ENCODE data around the gene TAF6. TPM values are rescaled to one million over a fixed set of nuclear protein-coding genes. Genes with fewer than 3 reads are reported as not detected.

TAF6 gene
- total RNA-seq, 1 experiment from 2014 or later = 87.1 TPM

DNA sequence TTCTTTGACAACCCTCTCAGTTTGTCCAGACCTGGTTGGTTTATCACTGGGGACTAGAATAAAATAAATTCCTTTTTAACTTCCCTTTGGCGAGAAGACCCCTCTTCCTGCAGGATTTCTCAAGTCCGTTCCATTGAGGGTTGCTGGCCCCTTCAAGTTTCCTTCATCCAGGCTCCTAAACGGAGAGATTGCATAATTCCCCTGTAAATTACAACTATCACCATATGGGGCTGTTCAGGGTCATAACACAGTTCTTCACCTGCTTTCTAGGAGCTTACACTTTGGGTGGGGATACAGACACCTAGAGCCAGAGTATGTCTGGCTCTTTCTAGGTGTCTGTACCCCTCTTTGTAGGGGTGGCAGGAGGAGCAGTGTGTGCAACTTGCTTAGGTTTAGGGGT lies 33.6 kb downstream of the TAF6 start:
- peaks cover 9% of the 10 kb centered on the region for H3K23me2 ChIP-seq (ENCODE audit: insufficient read length, low read depth, low read length, poor library complexity, severe bottlenecking)
- no peak overlapping the region for H3K14ac ChIP-seq (ENCODE audit: insufficient read depth, low read length)
- peaks cover 0 to 3% of the 10 kb centered on the region in 2 experiments; a peak in 4 of 5 replicates for H3K9me3 Mint-ChIP-seq
- peaks cover 3% of the 10 kb centered on the region for H3K27me3 Mint-ChIP-seq (ENCODE audit: low read depth)
- H3K4me1 ChIP-seq (ENCODE audit: insufficient read depth, low read length) = no peaks in the 10 kb centered on the region
- TF ChIP-seq, protein P1, sequence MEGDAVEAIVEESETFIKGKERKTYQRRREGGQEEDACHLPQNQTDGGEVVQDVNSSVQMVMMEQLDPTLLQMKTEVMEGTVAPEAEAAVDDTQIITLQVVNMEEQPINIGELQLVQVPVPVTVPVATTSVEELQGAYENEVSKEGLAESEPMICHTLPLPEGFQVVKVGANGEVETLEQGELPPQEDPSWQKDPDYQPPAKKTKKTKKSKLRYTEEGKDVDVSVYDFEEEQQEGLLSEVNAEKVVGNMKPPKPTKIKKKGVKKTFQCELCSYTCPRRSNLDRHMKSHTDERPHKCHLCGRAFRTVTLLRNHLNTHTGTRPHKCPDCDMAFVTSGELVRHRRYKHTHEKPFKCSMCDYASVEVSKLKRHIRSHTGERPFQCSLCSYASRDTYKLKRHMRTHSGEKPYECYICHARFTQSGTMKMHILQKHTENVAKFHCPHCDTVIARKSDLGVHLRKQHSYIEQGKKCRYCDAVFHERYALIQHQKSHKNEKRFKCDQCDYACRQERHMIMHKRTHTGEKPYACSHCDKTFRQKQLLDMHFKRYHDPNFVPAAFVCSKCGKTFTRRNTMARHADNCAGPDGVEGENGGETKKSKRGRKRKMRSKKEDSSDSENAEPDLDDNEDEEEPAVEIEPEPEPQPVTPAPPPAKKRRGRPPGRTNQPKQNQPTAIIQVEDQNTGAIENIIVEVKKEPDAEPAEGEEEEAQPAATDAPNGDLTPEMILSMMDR (conservative IDR thresholded peaks at IDR 0.05) = no peak
- no peak for DNase-seq
- H3K36me3 Mint-ChIP-seq (ENCODE audit: insufficient read depth in 1 of 3, low read depth in 3 of 3) = peaks cover 13 to 15% (median 14%) of the 10 kb centered on the region in 3 experiments
- H3K4me3 Mint-ChIP-seq = no peak overlapping the region
- WGBS (ENCODE audit: extremely low coverage, insufficient read length, low lambda C conversion rate) = no CpG with 5 or more reads among the region's 3 CpGs
- H3K9me3 ChIP-seq (ENCODE audit: control insufficient read depth, low read depth, low read length) = no peaks in the 10 kb centered on the region
- no peak overlapping the region for H4K91ac ChIP-seq (ENCODE audit: insufficient read length, low read depth, low read length)
- H2AFZ ChIP-seq (ENCODE audit: low read length) = no peak overlapping the region
- no peak overlapping the region for H3K23ac ChIP-seq (ENCODE audit: insufficient read length, low read depth, low read length)
- no peak overlapping the region for H2BK20ac ChIP-seq (ENCODE audit: low read depth, low read length, poor library complexity, severe bottlenecking)
- H4K20me1 ChIP-seq (ENCODE audit: control insufficient read depth, insufficient read depth, insufficient read length) = no peaks in the 10 kb centered on the region
- no peak overlapping the region for H2AK5ac ChIP-seq (ENCODE audit: insufficient read length, low read length)
- no peak overlapping the region for H3K27ac ChIP-seq (ENCODE audit: insufficient read length, low read depth, low read length)
- no peak overlapping the region for H3K4me2 ChIP-seq (ENCODE audit: insufficient read depth, insufficient read length, low read length)
- H3K9ac ChIP-seq (ENCODE audit: extremely low read depth, insufficient read length, low read length) = no peak overlapping the region
- H2BK12ac ChIP-seq (ENCODE audit: insufficient read length, low read depth, low read length) = no peak overlapping the region
- H2BK120ac ChIP-seq (ENCODE audit: low read depth, low read length, poor library complexity, severe bottlenecking) = no peak overlapping the region
- no peak overlapping the region for H3K18ac ChIP-seq (ENCODE audit: insufficient read length, low read depth, low read length)
- H3K27me3 ChIP-seq (ENCODE audit: insufficient read depth, low read length) = no peaks in the 10 kb centered on the region
- H3K79me1 ChIP-seq (ENCODE audit: insufficient read depth, low read depth, low read length, poor library complexity, severe bottlenecking) = no peaks in the 10 kb centered on the region
- H3K27ac Mint-ChIP-seq = peak overlapping the region in 1 of 3 experiments; percentile 22; a peak in 1 of 7 replicates
- no peak overlapping the region for H2BK5ac ChIP-seq (ENCODE audit: insufficient read length, low read length)
- H4K8ac ChIP-seq (replicated peaks; ENCODE audit: insufficient read length, low read depth, low read length) = no peak overlapping the region
- peaks cover 17 to 28% of the 10 kb centered on the region in 2 experiments for H3K4me1 Mint-ChIP-seq
- H3T11ph ChIP-seq (ENCODE audit: low read length) = no peak overlapping the region
- no peak overlapping the region for H3K56ac ChIP-seq (ENCODE audit: insufficient read length, low read depth, low read length)
- H3K4ac ChIP-seq (ENCODE audit: low read depth, low read length) = no peak overlapping the region
- H3K79me2 ChIP-seq (ENCODE audit: insufficient read depth, low read length) = peaks cover 8% of the 10 kb centered on the region; the same call in 1 of the 2 replicates
- H4K5ac ChIP-seq (ENCODE audit: insufficient read length, low read depth, low read length) = no peak overlapping the region
- H2BK15ac ChIP-seq (ENCODE audit: low read depth, low read length) = no peak overlapping the region
